Cardiac fibroblast (primary cell): Measurements from ENCODE around the gene TTC39B.

Source experiments
- DNase-seq, 2 donors: peaks; one replicate each; pipeline versions ENCODE4 v3.0.0 to v3.0.0-alpha.2; 2010; ENCODE audit warnings: low read depth in 2 of 2
- H3K4me3 ChIP-seq, 2 donors: replicated peaks in 1 of 2; 1 replicate in 1 of 2; 2 replicates in 1 of 2; pipeline ENCODE4 v1.5.1; 2011; ENCODE audit warnings: low read depth in 2 of 2, low read length in 2 of 2, mild to moderate bottlenecking in 2 of 2, moderate library complexity in 1 of 2
- TF ChIP-seq, protein P1 (sequence below): IDR thresholded peaks from one replicate; pipeline ENCODE4 v1.5.1; 2011; ENCODE audit warnings: low read depth, mild to moderate bottlenecking, low read length, inconsistent platforms

The TTC39B gene

DNA sequence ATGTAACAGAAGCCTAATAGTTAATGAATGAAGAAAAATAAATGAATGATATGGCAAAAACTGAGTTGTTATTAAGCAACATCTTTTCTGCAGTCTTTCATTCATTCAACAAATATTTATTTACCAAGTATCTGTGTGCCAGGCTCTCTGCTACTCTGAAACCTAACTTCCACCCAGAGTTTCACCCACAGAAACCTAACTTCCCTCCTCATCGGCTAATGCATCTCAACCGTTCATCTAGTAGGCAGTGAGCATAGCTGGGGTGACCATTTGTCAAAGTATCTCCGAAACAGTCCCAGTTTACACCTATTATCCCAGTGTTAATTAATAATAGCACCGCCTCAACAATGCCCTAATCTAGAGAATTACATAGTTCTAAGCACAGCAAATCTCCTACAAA, 1.5 kb downstream of the TTC39B start:
- no peak for DNase-seq
- TF ChIP-seq, protein P1, sequence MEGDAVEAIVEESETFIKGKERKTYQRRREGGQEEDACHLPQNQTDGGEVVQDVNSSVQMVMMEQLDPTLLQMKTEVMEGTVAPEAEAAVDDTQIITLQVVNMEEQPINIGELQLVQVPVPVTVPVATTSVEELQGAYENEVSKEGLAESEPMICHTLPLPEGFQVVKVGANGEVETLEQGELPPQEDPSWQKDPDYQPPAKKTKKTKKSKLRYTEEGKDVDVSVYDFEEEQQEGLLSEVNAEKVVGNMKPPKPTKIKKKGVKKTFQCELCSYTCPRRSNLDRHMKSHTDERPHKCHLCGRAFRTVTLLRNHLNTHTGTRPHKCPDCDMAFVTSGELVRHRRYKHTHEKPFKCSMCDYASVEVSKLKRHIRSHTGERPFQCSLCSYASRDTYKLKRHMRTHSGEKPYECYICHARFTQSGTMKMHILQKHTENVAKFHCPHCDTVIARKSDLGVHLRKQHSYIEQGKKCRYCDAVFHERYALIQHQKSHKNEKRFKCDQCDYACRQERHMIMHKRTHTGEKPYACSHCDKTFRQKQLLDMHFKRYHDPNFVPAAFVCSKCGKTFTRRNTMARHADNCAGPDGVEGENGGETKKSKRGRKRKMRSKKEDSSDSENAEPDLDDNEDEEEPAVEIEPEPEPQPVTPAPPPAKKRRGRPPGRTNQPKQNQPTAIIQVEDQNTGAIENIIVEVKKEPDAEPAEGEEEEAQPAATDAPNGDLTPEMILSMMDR = no peak
- peak overlapping the region in 1 of 2 donors; percentile 87 for H3K4me3 ChIP-seq

DNA sequence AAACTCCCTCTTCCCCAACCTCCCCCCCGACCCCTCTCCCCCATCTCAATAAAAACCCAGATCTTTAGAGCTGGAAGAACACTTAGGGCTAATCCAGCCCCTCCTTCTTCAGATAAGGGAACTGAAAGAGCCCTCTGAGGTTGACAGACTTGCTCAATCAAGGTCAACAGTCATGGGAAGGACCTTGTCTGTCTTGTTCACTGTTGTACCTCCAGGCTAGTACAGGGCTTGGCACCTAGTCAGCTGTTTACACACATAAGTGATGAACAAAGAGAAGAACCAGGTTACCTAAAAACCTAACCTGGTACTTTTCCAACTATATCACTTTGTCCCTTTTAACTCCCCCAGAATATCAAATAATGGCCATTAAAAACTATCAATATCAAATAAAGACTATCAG, 2.4 kb downstream of the TTC39B start:
- DNase-seq = no peak
- no peak overlapping the region for H3K4me3 ChIP-seq
- TF ChIP-seq, protein P1 = no peak

DNA sequence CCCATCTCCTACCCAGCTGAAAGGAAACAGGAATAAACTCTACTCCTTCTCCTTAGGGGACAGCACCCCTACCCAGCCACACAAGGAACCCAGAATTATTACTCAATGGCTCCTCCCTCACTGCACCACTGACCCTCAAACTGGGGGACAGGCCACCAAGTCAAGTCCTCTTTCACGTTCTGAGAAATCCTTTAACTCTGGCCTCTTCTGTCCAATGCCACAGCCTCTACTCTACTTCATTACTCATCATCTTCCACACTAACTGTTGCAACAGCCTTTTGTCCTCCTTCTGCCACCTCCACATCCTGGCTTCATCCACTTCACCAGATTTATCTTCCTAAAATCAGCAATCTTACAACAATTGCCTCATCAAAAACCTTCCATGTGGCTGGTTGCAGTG, 6.8 kb downstream of the TTC39B start:
- no peak overlapping the region for H3K4me3 ChIP-seq
- TF ChIP-seq, protein P1 = no peak
- peak in 1 of 2 donors; percentile 62 for DNase-seq

DNA sequence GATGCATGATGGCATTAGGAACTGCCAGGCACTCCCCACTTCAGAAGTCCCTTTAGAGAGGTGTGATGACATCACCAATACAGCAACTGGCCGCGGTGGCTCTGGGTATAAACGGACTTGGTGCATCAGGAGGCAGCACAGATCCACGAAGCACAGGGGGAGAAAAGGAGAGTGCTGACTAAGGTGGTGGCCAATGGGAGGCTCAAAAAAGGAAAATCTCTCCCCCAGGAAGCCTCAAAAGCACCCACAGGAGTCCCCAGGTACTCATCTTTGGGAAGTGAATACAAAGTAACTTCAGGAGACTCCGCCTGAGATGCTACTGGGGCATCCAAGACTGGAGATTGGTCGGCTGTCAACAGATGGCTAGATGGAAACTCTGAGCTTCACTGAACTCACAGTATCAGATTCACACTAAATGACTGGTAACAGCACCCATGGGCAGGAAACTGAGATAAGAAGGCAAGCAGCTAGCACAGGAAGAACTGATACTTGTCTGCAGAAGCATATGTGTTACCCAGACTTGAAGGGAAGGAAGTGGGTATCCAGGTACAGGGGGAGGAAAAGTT, 7.6 kb downstream of the TTC39B start:
- DNase-seq = no peak
- TF ChIP-seq, protein P1 = no peak
- no peak overlapping the region for H3K4me3 ChIP-seq

DNA sequence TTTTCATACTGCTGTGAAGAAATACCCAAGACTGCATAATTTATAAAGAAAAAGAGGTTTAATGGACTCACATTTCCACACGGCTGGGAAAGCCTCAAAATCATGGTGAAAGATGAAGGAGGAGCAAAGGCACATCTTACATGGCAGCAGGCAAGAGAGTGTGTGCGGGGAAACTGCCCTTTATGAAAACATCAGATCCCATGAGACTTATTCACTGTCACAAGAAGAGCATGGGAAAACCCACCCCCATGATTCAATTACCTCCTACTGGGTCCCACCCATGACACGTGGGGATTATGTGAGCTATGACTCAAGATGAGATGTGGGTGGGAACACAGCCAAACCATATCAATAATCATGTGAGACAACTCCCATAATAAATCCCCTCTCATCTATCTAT, 8.7 kb downstream of the TTC39B start:
- no peak overlapping the region for H3K4me3 ChIP-seq

DNA sequence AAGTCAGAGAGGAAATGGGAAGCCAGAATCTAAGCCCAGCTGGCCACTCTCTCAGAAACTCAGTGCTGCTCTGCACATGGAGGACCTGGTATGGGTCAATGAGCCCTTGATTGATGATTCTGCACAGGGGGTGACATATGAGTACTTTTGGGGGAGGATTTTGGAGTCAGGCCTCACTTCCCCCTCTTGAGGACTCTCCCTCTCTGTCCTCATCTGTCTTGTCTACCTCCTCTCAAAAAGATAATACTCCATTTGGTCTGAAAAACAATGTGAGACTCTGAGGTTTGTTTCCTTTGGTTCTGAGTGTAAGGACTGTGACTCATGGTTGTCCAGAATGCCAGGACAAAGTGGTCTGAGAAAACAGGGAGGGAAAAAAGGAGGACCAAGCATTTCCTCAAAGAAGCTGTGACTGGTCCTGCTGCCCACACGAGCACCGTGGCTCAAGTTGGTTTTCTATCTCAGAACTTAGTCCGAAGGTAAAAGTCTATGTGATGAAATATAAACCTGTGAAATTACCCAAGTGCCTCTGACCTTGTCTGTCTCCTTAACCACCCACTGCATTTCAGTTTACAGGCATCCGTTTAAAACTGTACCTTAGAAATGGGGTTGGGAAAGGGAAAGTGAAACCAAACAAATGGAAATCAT, 11.1 kb downstream of the TTC39B start:
- peak overlapping the region; percentile 24 to 55 for H3K4me3 ChIP-seq
- TF ChIP-seq, protein P1 = no peak
- peak; percentile 59 to 89 for DNase-seq

More for the DNA sequence above, 8.7 kb downstream of the TTC39B start:
- TF ChIP-seq, protein P1 = no peak
- DNase-seq = no peak

DNA sequence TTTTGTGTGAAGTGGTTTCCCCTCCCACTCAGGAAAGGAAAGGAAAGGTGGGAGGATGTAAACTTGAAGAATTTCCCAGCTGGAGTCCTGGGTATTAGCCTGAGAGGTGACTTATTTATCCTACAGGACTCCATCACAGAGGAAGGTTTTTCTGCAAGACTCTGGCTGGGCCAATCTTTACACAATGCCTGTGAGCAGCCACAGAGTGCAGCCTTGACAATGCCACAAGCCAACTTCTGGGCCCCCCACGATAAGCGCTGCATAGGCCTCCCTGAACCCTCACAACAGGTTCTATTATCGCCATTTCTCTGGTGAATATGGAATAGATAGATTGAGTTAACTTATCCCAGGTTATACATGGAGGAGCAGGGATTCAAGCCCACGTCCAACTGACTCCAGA, 12.4 kb downstream of the TTC39B start:
- TF ChIP-seq, protein P1 = no peak
- no peak for DNase-seq
- no peak overlapping the region for H3K4me3 ChIP-seq
